Kidney tubule cell (primary cell): Measurements from ENCODE around the gene HPS3.
A peak's percentile ranks its signal among the peaks of the same experiment; 100 is the strongest.
"Not testable (repeated sequence)": the region's sequence is repeated elsewhere in the genome, so short reads cannot be mapped to it uniquely, and the experiment has no call there.

Experiments used
- DNase-seq: peaks from one replicate; pipeline ENCODE4 v3.0.0-alpha.2; 2018; ENCODE audit warnings: low spot score

Gene HPS3

GRCh38 chr3:149129326-149130205, at the start of gene HPS3:
TSS of gene HPS3 (plus strand) at chr3:149129638. CDS start at chr3:149129724, 86 bp downstream.
- peak; percentile 93 for DNase-seq

GRCh38 chr3:149080011-149080698, 49.3 kb upstream of the HPS3 start:
- DNase-seq: no peak

GRCh38 chr3:149080699-149081091, 48.7 kb upstream of the HPS3 start:
- no peak for DNase-seq

- DNase-seq: no peak
These were observed 47.7 kb upstream of the HPS3 start for GRCh38 chr3:149081772-149082171.

GRCh38 chr3:149085828-149086231, 43.6 kb upstream of the HPS3 start:
- peak; percentile 36 for DNase-seq

- DNase-seq: peak; percentile 98
These were observed 43.0 kb upstream of the HPS3 start, which contains the start of gene HLTF for GRCh38 chr3:149086232-149086988. TSS of gene HLTF (minus strand) at chr3:149086533. CDS start at chr3:149086336, 197 bp downstream.

- no peak for DNase-seq
These were observed 42.2 kb upstream of the HPS3 start for GRCh38 chr3:149087208-149087607.

- no peak for DNase-seq
These were observed 40.0 kb upstream of the HPS3 start for GRCh38 chr3:149089395-149089794.

- DNase-seq: no peak
These were observed 39.0 kb upstream of the HPS3 start for GRCh38 chr3:149090461-149090860.

- no peak for DNase-seq
These were observed 38.5 kb upstream of the HPS3 start for GRCh38 chr3:149090907-149091306.

GRCh38 chr3:149091983-149092382, 37.5 kb upstream of the HPS3 start:
- no peak for DNase-seq

GRCh38 chr3:149095487-149095886, 34.0 kb upstream of the HPS3 start:
- no peak for DNase-seq

- DNase-seq: not testable (repeated sequence)
These were observed 31.5 kb upstream of the HPS3 start for GRCh38 chr3:149097987-149098386.

- DNase-seq: no peak
These were observed 28.3 kb upstream of the HPS3 start for GRCh38 chr3:149101154-149101553.

- no peak for DNase-seq
These were observed 27.8 kb upstream of the HPS3 start for GRCh38 chr3:149101641-149102040.

- no peak for DNase-seq
These were observed 25.0 kb upstream of the HPS3 start for GRCh38 chr3:149104484-149104883.

GRCh38 chr3:149114458-149114857, 15.0 kb upstream of the HPS3 start:
- DNase-seq: no peak

- DNase-seq: no peak
These were observed 14.3 kb upstream of the HPS3 start for GRCh38 chr3:149115114-149115513.

GRCh38 chr3:149118724-149119123, 10.7 kb upstream of the HPS3 start:
- no peak for DNase-seq

- no peak for DNase-seq
These were observed 10.0 kb upstream of the HPS3 start for GRCh38 chr3:149119466-149119865.

GRCh38 chr3:149120051-149120972, 9.1 kb upstream of the HPS3 start:
- DNase-seq: peak; percentile 67
